Occipital lobe (tissue), 2 donors: Measurements from ENCODE around the gene ITIH2. TPM values are rescaled to one million over a fixed set of nuclear protein-coding genes. Genes with fewer than 3 reads are reported as not detected.
"Not testable (repeated sequence)": the region's sequence is repeated elsewhere in the genome, so short reads cannot be mapped to it uniquely, and the experiment has no call there.

ENCODE experiments used
- DNase-seq: peaks from one replicate; lab custom pipeline; 2025; lab: John Stamatoyannopoulos, UW
- total RNA-seq: library from RNA; depleted of rRNA; stranded (reverse); fragments of >200 nt; gene quantifications from one replicate; pipeline ENCODE4 v1.2.3, GENCODE V29; 2014

ITIH2 gene
- total RNA-seq, 1 donor from 2014 or later, result 8.6 TPM

DNA sequence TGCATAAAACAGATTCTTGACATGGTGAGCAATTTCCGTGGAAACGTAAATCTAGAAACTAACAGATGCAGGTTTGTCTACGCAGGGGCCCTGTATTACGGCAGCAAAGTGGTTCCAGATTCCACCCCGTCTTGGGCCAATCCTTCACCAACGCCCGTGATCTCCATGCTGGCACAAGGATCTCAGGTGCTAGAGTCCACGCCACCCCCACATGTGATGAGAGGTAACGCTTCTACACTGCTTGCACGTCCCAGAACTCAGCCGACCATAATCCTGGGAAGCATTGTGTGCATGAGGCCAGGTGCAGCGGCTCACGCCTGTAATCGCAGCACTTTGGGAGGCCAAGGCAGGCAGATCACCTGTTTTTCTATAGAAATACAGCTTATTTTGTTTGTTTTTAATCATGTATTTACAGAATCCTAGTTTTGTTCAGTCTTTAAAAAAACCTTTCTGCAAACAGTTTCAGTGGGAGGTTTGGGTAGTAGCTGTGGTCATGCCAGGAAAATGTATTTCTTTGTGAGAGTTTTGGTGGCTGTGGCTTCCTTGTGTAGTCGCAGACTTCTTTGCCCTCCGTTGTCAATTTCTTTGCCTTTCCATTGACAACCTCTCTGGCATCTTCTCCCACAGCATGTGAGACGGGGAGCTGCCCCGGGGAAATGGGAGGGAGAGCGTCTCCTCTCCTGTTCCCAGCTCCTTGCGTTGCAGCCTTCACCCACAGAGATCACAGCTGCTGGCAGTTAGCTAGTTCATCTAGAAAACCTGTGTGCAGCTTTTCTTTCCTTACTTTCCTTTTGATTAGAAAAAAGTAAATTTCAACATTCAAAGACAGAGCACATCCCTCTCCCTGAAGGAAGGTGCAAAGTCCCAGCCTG is 35.7 kb downstream of the ITIH2 start:
- DNase-seq, result no peak

DNA sequence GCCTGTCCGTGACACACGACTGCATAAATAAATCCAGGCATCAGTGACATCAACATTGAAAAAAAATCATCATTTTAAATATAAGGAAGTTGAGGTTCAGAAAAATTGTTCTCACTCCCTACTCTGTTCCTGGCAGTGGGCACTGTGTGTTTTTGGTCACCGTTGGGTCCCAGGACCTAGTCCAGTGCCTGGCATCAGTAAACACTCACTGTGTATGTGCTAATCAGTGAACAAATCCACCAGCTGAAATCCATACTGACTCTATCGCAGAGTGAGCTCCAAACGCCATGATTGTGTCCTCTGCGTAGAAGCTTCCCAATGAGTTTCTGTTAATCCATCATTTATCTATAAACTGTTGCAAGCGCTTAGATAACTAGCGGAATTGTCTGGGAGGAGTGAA is 41.2 kb downstream of the ITIH2 start:
- no peak for DNase-seq

DNA sequence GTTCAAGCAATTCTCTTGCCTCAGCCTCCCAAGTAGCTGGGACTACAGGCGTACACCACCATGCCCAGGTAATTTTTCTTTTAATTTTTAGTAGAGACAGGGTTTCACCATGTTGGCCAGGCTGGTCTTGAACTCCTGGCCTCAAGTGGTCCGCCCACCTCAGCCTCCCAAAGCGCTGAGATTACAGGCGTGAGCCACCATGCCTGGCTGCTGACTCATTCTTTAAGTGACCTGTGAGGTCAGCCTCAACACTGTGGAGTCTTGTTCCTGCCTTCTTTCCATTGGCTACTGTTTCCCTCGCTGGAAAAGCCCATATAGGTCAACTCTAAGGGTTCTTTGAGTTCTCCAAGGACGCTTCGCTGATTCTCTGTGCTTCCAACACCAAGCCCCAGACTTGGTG is 45.5 kb downstream of the ITIH2 start:
- DNase-seq, result not testable (repeated sequence)

DNA sequence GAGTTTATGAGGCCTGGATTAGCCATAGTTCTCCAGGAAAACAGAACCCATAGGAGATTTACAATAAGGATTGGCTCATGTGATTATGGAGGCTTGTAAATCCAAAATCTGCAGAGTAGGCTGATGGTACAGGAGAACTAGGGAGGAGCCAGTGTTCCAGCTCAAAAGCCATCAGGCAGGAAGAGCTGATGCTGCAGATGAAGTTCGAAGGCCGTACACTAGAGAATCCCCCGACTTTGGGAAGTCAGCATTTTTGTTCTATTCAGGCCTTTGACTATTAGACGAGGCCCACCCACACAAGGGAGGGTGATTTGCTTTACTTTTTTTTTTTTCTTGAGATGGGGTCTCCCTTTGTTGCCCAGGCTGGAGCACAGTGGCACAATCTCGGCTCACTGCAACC is 47.1 kb downstream of the ITIH2 start:
- DNase-seq, result no peak

DNA sequence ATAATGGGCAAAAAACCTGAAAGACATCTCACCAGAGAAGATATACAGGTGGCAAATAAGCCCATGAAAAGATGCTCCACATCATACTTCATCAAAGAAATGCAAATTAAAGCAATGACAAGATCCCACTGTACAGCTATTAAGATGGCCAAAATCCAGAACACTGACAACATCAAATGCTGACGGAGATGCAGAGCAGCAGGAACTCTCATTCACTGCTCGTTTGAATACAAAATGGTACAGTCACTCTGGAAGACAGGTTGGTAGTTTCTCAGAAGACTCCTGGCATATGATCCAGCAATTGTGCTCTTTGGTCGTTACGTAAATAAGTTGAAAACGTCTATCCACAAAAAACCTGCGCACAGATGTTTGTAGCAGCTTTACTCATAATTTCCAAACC is 49.1 kb downstream of the ITIH2 start:
- no peak for DNase-seq

DNA sequence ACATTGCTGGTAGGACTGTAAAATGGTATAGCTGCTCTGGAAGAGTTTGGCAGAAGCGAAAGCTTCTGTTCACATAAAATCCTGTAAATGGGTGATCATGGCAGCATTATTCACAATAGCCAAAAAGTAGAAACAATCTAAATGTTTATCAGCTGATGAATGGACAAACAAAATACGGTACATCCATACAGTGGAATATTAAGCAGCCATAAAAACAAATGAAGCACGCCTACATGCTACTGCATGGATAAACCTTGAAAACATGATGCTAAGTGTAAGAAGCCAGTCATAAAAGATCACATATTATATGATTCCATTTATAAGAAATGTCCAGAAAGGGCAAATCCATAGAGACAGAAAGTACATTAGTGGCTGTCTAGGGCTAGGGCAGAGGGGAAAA is 52.0 kb downstream of the ITIH2 start:
- no peak for DNase-seq

DNA sequence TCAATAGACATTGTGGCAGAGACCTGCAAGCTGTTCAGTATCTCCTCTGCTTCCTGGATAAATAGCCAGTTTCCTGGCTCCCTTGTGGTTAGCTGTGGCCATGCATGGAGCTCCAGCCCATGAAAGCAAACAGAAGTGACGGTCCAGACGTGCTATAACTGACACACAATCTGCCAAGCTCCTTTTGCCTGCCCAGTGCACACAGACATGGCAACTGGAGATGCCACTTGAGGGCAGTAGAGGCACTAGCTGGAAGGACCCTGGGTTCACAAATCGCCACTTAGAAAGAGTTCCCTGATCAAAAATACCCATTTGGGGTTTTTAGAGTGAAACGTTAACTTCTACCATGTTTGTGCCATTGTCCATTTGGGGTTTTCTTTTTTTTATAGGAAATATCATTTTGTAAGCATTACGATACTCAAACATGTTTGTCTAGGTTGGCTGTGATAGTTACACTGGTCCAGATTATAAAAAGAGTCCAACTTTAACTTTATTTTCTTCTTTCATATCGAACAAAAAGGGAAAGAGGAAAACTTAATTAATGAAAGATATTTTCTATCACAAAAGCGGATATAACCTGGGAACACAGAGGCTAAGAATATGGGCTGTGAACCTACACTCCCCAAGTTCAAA is 53.4 kb downstream of the ITIH2 start:
- DNase-seq, result no peak

DNA sequence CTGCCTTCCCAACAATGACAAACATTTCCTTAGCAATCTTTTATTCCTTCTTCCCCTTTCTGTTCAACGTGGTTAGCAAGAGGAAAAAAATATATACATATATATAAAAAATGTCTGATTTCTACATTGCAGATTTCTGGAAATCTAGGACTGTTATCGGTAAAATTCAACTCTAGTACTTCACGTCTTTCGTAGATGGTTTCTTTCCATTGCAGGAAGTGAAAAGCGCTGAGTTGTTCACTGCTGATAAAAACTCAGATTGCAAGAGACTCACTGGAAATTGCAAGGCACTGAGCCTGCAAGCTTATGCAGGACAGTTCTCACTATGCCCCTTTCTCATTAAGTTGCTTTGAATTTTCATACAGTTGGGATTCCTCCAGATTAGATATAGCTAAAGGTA is 60.8 kb downstream of the ITIH2 start:
- DNase-seq, result no peak

DNA sequence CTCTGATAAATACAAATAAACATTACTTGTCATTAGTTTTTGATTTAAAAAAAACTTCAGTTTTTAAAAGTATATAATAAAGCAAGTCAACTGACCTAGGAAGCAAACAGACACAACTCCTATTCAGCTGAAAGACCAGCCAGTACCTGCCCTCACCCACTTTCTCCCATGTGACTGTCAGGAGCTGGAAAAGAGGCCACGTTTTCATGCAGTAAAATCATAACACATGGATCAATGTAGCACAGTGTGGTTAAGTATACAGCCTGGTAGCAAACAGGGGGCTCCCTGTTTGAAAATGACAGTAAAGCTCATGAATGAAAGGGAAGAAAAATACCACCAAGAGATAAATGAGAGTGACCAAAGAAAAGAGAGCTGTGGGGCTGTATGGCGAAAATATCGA is 63.1 kb downstream of the ITIH2 start:
- no peak for DNase-seq

DNA sequence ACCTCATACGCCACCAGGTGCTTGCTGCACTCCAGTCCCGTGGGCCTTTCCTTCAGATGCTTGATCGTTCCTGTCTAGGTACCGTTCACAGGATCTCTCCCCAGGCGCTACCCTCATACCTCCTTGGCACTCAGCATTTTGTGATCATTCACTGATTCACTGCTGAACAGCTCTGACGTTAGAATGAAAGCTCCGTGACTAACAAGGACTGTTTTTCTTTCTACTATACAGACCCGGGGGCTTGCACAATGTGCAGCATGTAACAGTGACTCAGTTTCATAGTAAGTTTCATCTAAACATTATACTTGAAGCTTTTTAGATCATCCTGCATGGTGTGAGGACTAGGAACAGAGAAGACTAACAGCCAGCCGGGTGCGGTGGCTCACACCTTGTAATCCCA is 64.1 kb downstream of the ITIH2 start:
- DNase-seq, result no peak

DNA sequence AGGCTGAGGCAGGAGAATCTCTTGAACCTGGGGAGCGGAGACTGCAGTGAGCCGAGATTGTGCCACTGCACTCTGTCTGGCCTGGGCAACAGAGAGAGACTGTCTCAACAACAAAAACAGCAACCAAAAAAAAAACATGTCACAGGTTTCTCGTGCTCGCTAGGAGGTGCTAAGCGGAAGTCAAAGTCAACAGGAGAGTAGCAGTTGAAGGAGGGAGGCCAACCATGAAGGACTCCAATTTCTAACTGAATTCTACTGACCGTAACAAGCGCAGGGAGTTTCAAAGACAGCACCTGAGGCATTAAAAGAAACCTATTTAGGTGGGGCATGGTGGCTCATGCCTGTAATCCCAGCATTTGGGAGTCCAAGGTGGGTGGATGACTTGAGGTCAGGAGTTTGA is 65.3 kb downstream of the ITIH2 start:
- no peak for DNase-seq

DNA sequence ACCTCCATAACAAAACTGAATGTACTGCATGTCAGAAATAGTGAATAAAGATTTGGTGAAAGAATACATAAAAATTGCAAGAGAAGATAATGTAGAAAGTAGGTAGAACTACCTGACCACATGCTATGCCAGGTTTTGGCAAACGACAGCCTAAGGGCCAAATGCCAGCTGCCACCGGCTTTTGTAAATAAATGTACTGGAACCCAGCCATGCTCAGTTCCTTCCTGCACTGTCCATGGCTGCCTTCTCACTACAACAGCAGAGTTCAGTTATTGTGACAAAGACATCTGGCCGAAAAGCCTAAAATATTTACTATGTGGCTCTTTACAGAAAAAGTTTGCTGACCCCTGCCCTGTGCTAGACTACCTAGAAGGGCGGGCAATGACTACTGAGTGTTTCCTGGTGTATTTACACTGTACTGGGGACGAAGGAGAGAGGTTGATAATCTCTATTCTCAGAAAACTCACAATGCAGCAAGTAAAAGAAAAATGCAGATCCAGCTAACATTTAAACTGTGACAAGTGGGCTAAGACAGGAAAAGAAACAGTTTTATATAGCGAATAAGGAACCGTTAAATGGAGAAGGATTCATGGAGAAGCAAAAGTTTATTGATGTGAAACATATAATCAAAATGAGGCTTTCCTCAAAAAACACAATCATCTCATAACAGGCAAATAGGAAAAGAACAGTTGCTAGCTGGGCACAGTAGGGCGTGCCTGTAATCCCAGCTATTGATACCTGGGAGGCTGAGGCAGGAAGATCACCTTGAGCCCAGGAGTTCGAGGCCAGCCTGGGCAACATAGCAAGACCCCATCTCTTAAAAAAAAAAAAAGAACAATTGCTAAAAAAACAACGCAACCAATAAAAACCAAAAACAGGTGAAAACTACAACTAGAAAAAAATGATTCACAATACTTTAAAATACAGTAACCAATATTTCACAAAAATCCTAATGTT is 71.0 kb downstream of the ITIH2 start:
- no peak for DNase-seq

DNA sequence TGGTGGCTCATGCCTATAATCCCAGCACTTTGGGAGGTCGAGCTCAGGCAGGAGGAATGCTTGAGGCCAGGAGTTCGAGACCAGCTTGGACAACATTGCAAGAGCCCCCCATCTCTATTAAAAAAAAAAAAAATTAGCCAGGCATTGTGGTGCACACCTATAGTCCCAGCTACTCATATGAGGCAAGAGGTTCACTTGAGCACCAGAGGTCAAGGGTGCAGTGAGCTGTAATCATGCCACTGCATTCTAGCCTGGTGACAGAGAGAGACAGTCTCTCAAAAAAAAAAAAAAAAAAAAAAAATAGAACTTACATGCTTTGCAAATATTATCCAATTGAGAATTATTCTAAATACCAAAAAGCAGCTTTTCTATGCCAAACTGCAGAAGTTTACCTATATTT is 73.7 kb downstream of the ITIH2 start:
- no peak for DNase-seq

DNA sequence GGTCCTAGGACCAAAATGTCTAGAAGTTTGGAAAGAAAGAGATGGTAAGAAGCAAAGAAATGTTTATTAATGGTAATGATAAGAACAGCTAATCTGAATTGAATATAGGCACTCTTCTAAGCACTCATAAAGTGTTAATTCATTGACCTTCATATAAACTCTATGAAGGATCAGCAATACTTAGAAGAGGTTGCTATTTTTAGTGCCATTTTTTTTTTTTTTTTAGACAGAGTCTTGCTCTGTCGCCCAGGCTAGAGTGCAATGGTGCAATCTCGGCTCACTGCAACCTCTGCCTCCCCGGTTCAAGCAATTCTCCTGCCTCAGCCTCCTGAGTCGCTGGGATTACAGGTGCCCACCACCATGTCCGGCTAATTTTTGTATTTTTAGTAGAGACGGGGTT is 79.1 kb downstream of the ITIH2 start:
- not testable (repeated sequence) for DNase-seq

DNA sequence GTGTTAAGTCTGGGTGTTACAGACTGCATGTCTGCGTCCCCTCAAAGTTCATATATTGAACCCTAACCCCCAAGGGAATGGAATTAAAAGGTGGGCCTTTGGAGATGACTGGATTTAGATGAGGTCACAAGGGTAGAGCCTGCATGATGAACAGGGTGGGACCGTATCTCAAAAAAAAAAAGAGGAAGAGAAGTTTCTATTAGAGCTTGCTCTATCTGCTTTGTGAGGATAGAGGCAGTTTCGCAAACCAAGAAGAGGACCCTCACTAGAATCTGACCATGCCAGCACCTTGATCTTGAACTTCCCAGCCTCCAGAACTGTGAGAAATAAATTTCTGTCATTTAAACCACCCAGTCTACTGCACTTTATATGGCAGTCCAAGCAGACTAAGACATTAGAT is 83.3 kb downstream of the ITIH2 start:
- no peak for DNase-seq

DNA sequence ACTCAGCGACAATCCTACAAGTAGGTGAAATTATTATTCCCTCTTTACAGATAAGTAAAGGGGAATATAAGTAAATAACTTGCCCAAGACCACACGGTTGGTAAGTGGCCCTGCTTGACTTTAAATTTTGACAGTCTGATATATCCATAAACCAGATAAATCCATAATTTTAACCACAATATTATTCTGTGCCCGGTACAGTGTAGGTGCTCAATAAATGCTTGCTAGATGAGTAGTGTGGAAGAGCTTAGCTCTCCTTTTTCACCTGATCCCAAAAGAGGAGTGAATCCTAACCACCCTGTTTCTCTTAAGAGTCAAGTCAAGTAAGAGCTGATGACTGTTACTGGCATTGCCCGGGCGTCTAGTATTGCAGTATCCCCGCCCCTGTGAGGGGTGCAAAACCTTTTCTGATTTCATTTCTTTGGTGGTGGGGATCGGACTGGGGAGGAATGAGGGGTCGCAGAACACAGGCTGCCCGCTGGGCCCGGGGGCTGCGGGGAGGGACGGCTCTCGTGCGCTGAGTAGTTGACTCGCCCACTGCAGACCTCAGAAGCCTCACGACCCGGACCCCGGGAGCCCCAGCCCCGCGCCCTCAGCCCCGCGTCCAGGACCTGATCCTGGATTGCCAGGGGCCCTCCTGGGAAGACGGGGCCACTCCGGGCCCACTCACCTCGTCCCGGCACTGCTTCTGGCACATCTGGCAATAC is 84.2 kb downstream of the ITIH2 start:
- no peak for DNase-seq

DNA sequence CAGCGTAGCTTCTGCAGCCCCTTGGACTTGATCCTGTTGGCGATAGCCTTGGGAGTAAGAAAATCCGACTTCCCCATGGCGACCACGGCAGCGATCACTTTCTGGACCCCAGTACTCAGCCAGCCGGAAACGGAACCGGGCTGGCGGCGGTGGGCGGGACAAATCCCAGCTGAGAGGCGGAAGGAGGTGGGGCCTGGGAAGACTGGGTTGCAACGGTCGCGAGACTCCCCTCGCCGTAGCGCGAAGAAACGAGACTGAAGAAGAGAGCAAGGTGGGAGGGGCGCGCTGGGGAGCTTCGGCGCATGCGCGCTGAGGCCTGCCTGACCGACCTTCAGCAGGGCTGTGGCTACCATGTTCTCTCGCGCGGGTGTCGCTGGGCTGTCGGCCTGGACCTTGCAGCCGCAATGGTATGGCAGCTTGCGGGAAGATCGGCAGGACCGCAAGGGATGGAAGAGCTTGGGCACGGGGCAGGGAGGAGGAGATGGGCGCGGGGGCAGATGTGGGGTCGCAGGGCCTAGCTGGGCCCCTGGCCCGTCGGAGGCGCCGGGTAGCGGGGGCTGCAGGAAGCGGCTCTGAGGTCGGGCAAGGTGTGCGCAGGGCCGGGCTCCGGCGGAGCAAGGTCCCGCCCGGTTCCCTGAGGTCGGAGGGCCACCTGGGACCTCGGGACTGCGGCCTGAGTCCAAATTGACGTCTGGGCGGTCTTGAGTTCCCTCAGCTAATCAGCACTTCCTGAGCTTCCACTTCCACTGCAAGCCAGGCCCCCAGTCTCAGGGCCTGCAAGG is 84.9 kb downstream of the ITIH2 start, which contains the start of the genes ATP5F1C and KIN:
Gene ATP5F1C (plus strand): TSS at position 321 of the 782 bp plus-strand sequence. CDS start 31 bp downstream, at position 352.
Gene KIN (minus strand): TSS at position 137 of the 782 bp plus-strand sequence. CDS start 60 bp downstream, at position 77.
- DNase-seq, result peak; percentile 97

DNA sequence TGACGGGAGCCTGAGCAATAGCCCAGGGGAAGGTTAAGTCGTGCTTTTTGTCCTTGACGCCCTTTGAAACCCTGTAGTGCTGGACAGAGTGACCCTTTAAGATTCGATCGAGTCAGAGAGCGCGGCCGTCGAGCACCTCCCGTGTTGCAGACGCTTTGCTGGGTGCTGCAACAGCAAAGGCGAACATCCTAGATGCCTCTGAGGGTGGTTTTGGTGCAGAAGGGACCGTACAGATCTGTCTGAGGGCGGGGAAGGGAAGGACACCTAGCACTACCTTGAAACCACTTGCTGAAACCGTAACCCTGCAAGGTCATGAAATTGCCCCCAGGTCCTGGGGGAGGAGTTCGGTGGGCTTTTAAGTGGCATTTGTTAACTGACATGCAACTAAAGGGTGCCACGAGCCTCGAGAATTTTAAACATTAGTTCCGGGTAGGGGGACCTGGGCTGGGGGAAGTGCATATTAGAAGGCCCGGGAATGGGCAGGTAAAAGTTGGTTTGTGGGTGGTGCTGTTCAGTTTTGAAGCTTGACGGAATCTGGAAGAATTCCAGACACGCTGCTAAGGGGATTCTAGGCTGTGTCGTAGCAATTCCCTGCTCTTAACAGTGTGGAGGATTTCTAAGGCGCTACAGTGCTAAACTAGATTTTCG is 85.6 kb downstream of the ITIH2 start:
- DNase-seq, result no peak

DNA sequence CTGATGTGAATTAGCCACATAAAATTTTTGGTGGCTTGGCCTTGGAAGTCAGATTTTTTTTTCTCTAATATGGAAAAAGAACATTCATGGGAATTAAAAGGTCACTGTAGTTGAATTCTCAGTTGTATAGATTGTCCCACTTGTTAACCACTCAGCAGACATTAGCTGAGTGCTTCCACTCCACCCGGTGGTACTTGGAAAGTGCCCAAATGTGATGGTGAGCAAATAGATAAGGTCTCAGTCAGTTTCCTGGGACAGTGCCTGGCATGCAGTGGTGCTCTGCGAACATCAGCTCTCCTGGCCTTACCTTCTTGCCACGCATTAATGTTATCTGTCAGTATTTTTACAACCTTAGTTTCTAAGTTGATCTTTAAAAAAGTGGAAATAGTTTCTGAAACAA is 86.3 kb downstream of the ITIH2 start:
- no peak for DNase-seq

DNA sequence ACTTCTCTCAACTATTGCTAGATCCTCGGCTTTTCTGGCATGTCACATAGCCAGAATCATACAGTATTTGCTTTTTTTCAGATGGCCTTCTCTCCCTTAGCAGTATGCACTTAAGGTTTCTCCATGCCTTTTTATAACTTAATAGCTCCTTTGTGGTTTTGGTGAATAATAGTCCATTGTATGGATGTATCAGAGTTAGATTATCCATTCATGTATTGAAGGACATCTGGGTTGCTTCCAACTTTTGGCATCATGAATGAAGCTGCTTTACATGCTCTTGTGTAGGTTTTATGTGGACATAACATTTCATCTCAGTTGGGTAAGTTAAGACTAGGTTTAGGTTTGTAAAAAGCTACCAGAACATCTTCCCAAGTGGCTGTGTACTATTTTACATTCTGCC is 89.4 kb downstream of the ITIH2 start:
- no peak for DNase-seq
